GM18508 (cell line): ENCODE measurements around the gene PPAN.

Experiments
- ATAC-seq: cut with Tn5 transposase; IDR thresholded peaks from one replicate; pipeline ENCODE4 v1.9.1; 2021; ENCODE audit warnings: moderate number of reproducible peaks; ENCODE audit not compliant: insufficient read depth, unreplicated experiment

PPAN gene

GRCh38 chr19:10106100-10106936, at the start of gene PPAN:
Gene PPAN, plus strand, starts transcription at chr19:10106362. Its CDS starts 33 bp downstream, at chr19:10106395.
- ATAC-seq: no peak

- ATAC-seq: no peak
These were observed 44.3 kb upstream of the PPAN start for GRCh38 chr19:10061717-10062310.

DNA sequence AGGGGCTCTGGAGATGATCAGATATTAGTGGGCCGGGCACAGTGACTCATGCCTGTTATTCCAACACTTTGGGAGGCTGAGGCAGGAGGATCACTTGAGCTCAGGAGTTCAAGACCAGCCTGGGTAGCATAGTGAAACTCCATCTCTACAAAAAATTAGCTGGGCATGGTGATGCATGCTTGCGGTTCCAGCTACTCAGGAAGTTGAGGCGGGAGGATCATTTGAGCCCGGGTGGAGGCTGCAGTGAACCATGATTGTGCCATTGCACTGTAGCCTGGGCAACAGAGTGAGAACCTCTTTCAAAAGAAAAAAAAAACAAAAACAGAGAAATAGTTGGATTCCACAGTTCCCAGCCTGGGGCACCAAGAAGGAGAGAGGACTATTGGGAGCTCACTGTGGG, 38.0 kb upstream of the PPAN start:
- no peak for ATAC-seq

- no peak for ATAC-seq
These were observed 37.1 kb upstream of the PPAN start for GRCh38 chr19:10069046-10069445.

GRCh38 chr19:10070730-10071446, 35.3 kb upstream of the PPAN start:
- ATAC-seq: no peak

DNA sequence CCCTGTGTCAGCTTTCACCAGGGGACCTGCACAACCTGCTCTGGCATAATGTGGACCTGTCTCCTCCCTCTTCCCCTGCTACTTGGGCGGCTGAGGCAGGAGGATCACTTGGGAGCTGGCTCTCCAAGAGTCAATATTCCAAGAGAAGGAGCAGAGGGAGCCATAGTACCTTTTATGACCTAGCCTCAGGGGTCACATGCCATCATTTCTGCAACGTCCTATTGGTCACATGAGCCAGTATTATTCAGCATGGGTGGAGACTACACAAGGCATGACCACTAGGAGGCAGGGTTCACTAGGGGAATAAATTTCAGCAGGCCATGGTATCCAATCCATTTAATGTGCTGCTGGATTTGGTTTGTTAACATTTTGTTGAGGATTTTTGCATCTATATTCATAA, 32.0 kb upstream of the PPAN start:
- ATAC-seq: no peak

GRCh38 chr19:10076535-10076934, 29.6 kb upstream of the PPAN start:
- no peak for ATAC-seq

DNA sequence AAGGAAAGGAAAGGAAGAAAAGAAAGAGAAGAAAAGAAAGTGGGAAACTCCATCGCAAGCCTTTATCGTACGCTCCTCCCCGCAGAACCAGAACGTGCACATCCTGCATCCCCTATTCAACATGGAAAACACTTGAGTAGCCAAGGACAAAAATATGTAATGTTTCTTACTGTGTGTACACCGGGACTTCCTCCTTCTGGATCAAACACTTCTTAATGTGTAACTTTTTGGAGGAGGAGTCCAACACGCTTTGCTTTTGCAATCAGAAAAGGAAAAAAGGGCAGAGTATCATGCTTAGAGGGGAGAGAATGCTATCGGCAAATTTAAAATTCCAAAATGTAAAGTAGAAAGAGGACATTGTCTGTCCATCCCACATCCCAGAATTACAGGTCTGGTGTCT, 27.8 kb upstream of the PPAN start:
- ATAC-seq: no peak

- no peak for ATAC-seq
These were observed 27.1 kb upstream of the PPAN start for GRCh38 chr19:10079031-10079453.

DNA sequence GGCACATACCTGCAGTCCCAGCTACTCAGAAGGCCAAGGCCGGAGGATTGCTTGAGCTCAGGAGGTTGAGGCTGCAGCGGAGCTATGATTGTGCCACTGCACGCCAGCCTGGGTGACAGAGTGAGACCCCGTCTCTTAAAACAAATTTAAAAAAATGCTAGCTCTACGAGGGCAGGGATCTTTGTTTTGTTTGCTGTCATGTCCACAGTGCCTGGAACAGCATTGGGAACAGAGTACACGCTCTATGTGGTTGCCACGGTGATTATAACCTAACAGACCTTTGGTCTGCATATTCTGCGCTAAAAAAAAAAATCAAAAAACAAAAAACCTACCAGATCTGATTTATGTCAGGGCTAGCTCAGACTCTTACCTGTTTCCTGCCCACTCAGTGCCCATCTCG, 22.3 kb upstream of the PPAN start:
- no peak for ATAC-seq

- no peak for ATAC-seq
These were observed 21.4 kb upstream of the PPAN start for GRCh38 chr19:10084803-10085202.

GRCh38 chr19:10085641-10086590, 20.2 kb upstream of the PPAN start, which contains the start of gene SHFL:
Gene SHFL, plus strand, starts transcription at chr19:10086317. Its CDS starts 111 bp downstream, at chr19:10086428.
- ATAC-seq: no peak

DNA sequence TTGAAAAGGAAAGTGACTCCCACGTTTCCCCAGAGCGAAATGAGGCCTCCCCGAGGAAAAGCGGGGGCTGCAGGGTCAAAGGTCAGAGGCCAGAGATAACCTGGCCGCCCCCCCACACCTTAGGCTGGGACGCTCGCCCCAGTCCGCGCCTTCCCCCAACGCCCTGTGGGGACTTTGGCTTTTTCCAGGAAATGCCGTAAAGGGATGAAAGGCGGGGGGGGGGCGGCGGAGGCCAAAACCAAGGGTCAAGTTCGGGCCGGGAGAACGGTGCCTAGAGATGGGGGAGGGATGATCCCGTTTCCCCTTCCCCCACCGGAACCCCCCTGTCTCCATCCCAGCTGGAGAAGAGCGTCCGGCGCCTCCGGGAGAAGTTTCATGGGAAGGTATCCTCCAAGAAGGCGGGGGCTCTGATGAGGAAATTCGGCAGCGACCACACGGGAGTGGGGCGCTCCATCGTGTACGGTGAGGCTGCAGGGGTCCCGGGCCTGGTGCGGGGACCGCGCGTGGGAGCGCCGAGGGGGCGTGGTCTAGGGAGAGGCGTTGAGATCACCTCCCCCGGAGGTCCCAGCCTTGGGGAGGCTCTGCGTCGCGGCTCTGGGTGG, 19.5 kb upstream of the PPAN start:
- ATAC-seq: no peak

DNA sequence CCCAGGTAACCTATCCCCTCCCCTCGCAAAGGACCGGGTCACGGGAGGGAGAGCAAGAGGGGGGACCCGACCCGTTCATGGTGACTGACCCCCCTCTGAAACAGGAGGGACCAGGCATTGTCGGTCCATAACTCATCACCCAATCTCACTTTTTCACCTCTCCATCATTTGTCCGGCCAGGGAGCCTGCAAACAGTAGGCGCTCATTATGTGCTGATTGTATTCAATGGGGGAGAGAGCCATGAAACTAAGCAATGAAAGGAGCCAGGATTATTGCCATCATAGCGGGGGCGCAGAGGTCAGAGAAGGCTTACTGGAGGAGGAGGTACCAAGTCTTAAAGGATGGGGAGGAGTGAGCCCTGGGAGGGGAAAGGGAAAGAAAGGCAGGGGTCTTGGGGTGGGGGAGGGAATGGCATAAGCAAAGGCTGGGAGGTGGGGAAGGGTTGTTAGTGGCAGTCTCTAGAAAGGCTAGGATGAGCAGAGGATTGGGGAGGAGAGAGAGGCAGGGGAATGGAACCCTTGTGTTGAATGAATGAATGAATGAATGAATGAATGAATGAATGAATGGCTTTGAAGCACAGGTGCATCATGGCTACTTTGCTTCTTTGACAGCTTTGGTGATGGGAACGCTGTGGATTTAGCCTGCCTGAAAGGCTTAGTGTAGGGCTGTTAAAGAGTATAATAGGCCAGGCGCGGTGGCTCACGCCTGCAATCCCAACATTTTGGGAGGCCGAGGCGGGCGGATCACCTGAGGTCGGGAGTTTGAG, 18.7 kb upstream of the PPAN start:
- ATAC-seq: no peak

- no peak for ATAC-seq
These were observed 17.1 kb upstream of the PPAN start for GRCh38 chr19:10088949-10089554.

- no peak for ATAC-seq
These were observed 16.3 kb upstream of the PPAN start for GRCh38 chr19:10089801-10090375.

DNA sequence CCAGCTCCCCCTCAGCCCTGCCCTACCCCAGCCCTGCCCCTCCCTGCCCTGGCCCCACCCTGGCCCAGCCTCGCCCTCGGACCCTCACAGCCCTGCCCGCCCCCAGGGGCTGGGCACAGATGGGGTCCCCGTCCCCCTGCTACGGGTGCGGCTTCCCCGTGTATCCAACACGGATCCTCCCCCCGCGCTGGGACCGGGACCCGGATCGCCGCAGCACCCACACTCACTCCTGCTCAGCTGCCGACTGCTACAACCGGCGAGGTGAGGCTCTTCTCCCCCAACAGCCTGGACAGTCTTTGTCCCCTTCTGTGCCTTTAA, 14.8 kb upstream of the PPAN start:
- no peak for ATAC-seq

DNA sequence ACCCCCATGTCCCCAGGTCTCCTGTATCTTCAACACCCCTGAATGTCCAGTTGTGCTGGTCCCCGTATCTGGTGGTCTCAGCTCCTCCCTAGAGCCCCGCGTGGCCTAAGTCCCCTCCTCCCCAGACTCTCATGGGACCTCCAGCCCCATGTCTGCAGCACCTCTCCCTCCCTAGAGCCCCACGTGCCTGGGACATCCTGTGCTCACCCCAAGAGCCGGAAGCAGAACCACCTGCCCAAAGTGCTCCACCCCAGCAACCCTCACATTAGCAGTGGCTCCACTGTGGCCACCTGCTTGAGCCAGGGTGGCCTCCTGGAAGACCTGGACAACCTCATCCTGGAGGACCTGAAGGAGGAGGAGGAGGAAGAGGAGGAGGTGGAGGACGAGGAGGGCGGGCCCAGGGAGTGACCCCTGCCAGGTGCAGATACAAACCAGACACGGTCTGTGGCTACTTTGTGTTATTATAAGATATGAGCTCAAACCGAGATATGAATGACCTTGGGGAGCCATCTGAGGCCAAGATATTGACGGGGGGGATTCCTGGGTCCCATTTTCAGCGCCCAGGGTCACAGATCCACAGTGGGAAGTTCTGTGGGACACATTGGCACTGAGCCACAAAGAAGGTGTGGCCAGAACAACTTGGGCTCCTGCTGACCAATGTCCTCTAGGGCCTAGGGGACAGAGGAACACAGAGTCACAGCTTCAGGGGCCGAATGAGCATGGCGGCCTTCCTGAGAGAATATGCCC, 14.1 kb upstream of the PPAN start:
- ATAC-seq: no peak
